GM19397 (cell line): ENCODE data around the gene EGR2.

Experiments
- ATAC-seq: cut with Tn5 transposase; IDR thresholded peaks from one replicate; pipeline ENCODE4 v1.9.1; 2021; ENCODE audit warnings: mild to moderate bottlenecking, moderate library complexity; ENCODE audit not compliant: unreplicated experiment

The EGR2 gene

GRCh38 chr10:62816331-62817120, at the start of gene EGR2:
Gene EGR2, minus strand, starts transcription at chr10:62816366. Its CDS starts 337 bp downstream, at chr10:62816029.
- peak; percentile 79 for ATAC-seq

- no peak for ATAC-seq
These were observed 46.3 kb upstream of the EGR2 start for GRCh38 chr10:62862447-62862846.

DNA sequence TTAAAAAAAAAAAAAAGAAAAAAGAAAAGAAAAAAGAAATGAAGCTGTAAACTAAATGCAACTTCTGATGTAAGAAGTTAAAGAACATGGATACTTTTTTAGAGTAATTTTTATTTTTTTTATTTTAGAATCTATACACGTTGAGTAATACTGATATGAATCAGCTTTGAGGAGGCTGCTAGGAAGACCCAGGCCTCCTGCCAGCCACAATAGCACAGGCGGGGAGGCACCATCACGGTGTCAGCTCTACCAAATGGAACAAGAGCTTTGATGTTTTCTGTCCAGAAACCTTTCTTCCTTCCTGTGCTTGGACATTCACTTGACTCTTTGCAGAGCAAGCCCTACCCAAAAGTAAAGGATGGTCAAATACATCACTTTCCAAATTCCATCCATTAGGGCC, 45.3 kb upstream of the EGR2 start:
- no peak for ATAC-seq

DNA sequence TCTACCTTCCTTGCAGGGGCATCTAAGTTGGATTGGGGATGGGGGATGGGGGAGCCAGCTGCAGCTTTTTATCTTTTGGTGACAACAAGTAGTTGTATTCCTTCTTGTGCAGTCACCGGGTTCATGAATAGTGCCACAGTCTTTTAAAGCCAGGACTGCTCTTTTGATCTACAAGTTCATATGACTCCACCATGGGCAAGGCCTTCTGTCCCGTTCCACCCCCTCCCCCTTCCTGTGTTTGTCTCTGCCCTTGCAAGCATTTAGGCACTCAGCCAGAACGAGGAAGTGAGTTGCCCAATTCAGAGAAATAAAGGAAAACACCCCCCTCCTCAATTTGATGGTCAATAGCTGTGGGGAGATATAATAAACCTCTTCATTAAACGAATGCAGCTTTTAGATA, 44.8 kb upstream of the EGR2 start:
- no peak for ATAC-seq

GRCh38 chr10:62858364-62858763, 42.2 kb upstream of the EGR2 start:
- ATAC-seq: no peak

- ATAC-seq: no peak
These were observed 39.9 kb upstream of the EGR2 start for GRCh38 chr10:62856021-62856420.

GRCh38 chr10:62853710-62854109, 37.5 kb upstream of the EGR2 start:
- peak; percentile 20 for ATAC-seq

DNA sequence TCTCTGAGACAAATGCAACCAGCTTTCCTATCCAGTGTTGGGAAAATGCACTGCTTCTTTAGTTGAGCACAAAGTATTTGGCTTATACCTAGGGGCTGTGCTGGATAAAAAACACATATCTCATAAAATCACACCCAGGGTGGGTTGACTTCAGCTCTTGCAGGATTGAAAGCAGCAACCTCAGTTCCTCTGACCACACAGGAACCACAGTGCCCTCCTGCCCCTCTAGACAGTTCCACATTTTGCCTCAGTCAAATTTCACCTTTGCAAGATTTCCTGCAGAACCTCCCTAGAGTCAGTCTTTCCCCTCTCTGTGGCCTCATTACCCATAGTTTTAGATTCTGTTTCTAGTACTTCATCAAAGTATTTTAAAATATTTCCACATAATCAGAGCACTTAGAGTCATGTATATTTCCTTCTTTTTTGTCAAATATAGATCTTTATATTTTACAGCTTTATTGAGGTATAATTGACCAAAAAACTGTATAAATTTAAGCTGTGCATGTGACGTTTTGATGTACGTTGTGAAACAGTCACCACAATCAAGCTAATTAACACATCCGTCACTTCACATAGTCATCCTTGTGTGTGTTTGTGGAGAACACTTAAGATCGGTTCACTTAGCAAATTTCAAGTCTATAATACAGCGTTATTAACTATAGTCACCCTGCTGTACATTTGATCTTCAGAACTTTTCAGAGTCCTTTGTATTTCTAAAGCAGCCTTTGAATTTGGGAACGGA, 37.0 kb upstream of the EGR2 start:
- ATAC-seq: peak; percentile 82

GRCh38 chr10:62851442-62851841, 35.3 kb upstream of the EGR2 start:
- ATAC-seq: no peak

GRCh38 chr10:62850646-62851045, 34.5 kb upstream of the EGR2 start:
- no peak for ATAC-seq

- ATAC-seq: no peak
These were observed 31.3 kb upstream of the EGR2 start for GRCh38 chr10:62847433-62847832.

DNA sequence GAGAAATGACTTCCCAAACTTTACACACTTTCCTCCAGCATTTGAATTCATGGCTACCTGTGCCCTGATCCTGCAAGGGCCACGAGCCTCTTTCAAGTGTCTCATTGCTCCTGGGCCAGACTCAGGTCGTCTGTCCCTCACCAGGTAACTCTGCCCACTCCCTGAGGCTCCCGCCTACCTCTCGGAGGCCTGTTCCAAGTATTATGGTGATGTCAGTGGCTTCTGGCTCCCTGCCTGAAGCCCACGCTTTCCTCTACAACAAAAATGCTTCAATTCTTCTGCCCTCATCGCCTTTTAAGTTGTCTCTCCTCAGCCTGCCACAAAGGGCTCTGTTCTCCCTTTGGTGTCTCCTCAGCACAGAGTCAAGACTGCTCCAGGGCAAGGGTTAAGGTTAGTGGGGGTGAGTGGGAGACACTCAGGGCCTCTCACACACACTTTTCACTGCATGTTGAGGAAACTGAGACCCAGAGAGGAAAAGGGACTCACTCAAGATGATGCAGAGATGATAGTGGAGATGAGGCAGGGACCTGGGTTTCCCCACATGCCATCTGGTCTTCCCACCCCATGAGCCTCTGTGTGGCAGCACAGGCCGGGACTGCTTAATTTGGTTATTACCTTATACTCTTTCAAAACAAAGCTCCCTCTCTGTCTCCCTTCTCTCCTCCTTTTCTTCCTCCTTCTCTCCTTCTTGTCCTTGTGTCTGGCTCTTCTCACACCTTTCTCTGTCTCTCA, 28.3 kb upstream of the EGR2 start:
- ATAC-seq: no peak

GRCh38 chr10:62843600-62843999, 27.4 kb upstream of the EGR2 start:
- ATAC-seq: no peak

- ATAC-seq: no peak
These were observed 26.8 kb upstream of the EGR2 start for GRCh38 chr10:62842983-62843382.

- ATAC-seq: no peak
These were observed 23.4 kb upstream of the EGR2 start for GRCh38 chr10:62839590-62839989.

- ATAC-seq: no peak
These were observed 15.2 kb upstream of the EGR2 start for GRCh38 chr10:62831346-62831745.

DNA sequence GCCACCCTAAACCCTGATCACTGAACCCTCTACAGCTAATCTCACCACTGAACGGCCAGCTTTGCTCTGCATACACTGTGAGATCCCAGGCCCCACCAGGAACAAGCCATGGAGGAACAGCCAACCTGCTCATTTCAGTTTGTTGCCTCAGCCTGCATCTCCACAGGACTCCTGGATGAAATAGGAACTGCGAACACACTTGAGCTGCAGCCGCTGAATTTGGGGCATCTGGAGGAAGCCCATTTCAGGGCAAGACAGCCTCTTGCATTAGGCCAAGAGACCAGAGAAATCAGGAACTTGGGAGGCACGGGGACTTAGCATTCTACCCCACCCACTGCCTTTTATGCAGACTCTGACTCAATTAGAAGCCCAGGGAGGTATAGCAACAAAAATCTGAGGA, 14.5 kb upstream of the EGR2 start:
- no peak for ATAC-seq

GRCh38 chr10:62829622-62830021, 13.5 kb upstream of the EGR2 start:
- no peak for ATAC-seq

DNA sequence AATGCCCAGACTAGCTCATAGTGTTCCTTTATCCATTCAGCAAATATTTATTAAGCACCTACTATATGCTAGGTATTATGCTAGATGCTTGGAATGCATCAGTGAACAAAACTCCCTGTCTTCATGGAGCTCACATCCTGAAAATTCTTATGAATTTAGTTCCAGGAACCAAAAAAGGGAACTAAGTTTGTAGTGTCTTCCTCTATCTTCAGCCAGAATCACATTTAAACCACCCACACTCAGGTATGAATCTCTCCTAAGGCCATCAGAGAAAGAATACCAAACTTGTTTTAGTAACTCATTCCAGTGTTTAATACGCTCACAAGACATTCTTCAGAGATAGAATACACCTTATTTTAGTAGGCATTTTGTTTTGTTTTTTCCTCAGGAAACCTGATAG, 10.1 kb upstream of the EGR2 start:
- ATAC-seq: no peak

- no peak for ATAC-seq
These were observed 4.4 kb upstream of the EGR2 start for GRCh38 chr10:62820586-62820985.

GRCh38 chr10:62819141-62819920, 3.2 kb upstream of the EGR2 start:
- ATAC-seq: no peak
